ENCODE data around the gene TPO.

Gene TPO

DNA sequence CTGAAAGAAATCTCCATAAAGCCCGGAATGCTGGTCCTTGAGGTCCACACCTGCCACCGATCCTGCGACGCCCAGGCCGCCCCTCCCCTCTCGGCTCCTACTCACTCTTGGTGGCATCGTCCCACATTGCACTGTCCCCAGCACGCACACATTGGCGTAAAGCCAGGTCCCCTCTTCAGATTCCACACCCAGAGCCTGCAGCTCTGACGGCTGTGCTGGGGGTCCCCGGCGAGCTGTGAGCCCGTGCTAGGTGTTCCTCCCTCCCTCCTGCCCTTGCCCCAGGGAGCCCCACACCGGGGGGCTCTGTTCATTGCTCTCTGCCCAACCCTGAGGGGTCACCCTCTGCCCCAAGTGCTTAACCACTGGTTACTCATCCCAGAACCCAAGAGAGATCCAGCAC is 8.5 kb downstream of the TPO start:
- Mint-ChIP-seq H3K27me3 (peaks cover 7% of the 10 kb centered on the region), H3K4me1 (no peaks in the 10 kb centered on the region), H3K27ac (no peak overlapping the region), H3K9me3 (no peaks in the 10 kb centered on the region), H3K4me3 (no peak overlapping the region)
- no peak for DNase-seq
- ATAC-seq = peak; percentile 26

DNA sequence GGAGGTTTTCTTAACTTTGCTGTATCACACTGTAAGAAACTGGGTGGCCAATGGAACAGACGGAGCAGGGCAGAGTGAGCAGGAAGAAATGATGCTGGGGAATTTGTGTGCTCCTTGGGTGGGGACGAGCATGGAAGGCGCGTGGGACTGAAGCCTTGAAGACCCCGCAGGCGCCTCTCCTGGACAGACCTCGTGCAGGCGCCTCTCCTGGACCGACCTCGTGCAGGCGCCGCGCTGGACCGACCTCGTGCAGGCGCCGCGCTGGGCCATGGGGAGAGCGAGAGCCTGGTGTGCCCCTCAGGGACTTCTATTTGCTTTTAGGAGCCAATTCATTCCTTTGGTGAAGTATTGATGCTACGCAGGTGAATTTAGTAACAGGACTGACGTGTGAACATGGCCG is 8.9 kb downstream of the TPO start:
- ATAC-seq = peak; percentile 26
- DNase-seq = no peak
- Mint-ChIP-seq H3K4me1 (no peaks in the 10 kb centered on the region), H3K27me3 (peaks cover 7% of the 10 kb centered on the region), H3K9me3 (no peaks in the 10 kb centered on the region), H3K4me3 (no peak overlapping the region), H3K27ac (no peak overlapping the region)

DNA sequence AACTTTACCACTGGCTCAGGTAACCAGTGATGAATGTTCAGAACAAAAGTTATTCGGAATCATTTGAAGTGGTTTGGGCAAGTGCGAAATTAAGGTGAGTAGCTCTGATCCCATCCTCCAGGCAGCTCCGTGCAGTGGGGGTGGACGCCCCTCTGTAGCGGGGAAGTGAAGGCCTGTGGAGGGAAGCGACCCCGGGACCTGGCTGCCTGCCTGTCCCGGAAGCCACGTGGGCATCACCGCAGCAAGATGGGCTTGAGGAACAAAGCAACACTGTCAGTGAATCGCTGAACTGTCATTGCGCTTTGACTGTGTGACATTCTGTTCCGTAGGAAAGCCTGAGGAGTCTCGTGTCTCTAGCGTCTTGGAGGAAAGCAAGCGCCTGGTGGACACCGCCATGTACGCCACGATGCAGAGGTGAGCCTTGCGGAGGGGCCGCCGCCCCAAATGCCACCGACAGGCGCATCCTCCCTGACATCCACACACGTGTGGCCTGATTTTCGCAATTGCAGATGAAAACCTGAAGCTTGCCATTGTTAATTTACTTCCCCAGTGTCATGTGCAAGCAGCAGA is 9.5 kb downstream of the TPO start:
- ATAC-seq (no peak), DNase-seq (no peak)
- no peak overlapping the region for H3K4me3 Mint-ChIP-seq
- no peak overlapping the region for H3K27ac Mint-ChIP-seq
- H3K9me3 Mint-ChIP-seq = no peaks in the 10 kb centered on the region
- no peaks in the 10 kb centered on the region for H3K4me1 Mint-ChIP-seq
- H3K27me3 Mint-ChIP-seq = peaks cover 7% of the 10 kb centered on the region

DNA sequence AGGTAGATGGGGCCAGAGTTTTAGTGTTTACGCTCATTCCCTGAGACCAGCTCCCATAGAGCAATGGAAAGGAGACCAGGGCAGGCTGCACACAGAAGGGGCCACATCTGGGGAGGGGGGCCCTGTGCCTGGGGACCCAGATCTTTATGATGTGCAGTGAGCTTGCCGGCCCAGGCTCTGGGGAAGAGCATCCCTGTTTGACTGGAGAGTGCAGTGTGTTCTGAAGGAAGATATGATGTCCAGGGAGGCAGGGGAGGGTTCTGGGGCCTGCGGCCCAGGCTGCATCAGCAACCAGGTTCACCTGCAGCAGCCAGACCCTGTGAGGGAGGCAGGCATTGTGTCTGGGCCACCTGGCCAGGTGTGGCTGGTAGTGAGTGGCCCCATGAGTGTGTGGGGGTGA is 13.8 kb downstream of the TPO start:
- no peaks in the 10 kb centered on the region for H3K4me1 Mint-ChIP-seq
- ATAC-seq = no peak
- peaks cover 7% of the 10 kb centered on the region for H3K27me3 Mint-ChIP-seq
- DNase-seq = no peak
- H3K4me3 Mint-ChIP-seq = no peak overlapping the region
- peak overlapping the region in 1 of 2 donors; percentile 36 for H3K27ac Mint-ChIP-seq
- H3K9me3 Mint-ChIP-seq = no peaks in the 10 kb centered on the region

DNA sequence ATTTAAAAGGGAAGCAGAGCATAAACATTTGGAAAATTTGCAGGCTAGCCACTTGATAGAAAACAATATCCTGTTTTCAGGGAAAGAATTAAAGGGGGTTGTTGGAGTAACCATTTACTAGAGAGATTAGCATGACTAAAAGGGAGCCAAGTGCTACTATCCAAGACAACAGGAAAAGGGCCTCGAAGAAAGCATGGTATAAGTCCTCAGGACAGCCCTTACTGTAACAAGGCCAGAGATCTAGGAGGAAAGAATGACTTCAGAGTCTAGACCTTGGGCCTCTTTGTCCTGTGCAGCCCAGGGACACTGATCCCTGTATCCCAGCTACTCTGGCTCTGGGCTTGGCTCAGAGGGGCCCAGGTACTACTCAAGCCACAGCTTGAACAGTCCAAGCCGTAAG is 16.6 kb downstream of the TPO start:
- no peaks in the 10 kb centered on the region for H3K27me3 Mint-ChIP-seq
- ATAC-seq = no peak
- no peak overlapping the region for H3K27ac Mint-ChIP-seq
- no peak overlapping the region for H3K4me3 Mint-ChIP-seq
- H3K9me3 Mint-ChIP-seq = no peaks in the 10 kb centered on the region
- no peaks in the 10 kb centered on the region for H3K4me1 Mint-ChIP-seq
- no peak for DNase-seq

DNA sequence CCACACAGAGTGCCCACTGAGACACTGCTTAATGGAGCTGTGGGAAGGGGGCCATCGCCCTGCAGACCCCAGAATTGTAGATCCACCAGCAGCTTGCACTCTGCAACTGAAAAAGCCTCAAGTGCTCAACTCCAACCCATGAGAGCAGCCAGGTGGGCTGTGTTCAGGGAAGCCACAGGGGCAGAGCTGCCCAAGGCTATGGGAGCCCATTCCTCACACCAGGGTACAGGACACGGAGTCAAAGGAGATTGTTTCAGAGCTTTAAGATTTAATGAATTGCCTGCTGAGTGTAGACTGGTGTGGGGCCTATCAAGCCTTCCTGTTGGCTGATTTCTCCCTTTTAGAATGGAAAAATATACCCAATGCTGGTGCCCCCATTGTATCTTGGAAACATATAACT is 17.2 kb downstream of the TPO start:
- Mint-ChIP-seq H3K9me3 (no peaks in the 10 kb centered on the region), H3K27me3 (no peaks in the 10 kb centered on the region), H3K4me3 (no peak overlapping the region), H3K27ac (no peak overlapping the region), H3K4me1 (no peaks in the 10 kb centered on the region)
- ATAC-seq (no peak), DNase-seq (no peak)

DNA sequence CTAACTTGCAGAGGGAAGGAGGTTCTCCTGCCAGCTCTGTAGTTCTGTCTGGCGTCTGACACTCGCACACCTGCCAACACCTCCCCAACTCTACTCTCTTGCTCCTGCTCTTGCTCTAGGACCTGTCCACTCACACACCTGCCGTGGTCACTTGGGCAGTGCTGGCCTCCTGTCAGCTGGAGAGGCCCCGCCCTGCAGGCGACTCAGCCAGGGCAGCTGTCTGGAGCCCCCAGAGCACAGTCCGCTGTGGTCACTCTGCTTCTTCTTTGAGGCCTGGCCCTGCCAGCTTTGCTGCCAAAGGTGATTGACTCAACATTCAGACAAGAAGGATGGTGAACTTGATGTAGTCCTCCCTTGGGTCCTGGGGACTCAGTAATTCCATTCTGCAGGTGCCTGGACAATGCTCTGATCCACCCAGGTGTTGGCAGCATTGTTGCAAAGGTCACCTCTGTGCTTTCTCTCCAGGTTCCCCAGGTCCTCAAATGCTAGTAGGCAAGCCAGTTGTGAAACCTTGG is 18.7 kb downstream of the TPO start:
- ATAC-seq = no peak
- Mint-ChIP-seq H3K27ac (no peak overlapping the region), H3K4me3 (no peak overlapping the region), H3K9me3 (no peaks in the 10 kb centered on the region), H3K4me1 (no peaks in the 10 kb centered on the region), H3K27me3 (no peaks in the 10 kb centered on the region)
- DNase-seq = no peak

DNA sequence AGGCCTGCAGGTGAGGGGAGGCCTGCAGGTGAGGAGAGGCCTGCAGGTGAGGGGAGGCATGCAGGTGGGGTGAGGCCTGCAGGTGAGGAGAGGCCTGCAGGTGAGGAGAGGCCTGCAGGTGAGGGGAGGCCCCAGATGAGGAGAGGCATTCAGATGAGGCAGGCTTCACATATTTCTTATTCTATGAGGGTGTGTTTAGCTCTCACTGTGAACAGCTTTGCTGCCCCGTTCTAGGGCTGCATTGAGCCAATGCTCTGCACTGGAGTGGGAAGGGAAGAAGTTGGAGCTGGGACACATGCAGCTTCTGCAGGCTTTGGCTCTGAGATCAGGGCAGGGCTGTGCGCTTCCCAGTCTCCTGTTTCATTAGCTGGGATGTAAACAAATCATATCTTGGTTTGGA is 19.5 kb downstream of the TPO start:
- ATAC-seq (no peak), DNase-seq (no peak)
- Mint-ChIP-seq H3K27me3 (no peaks in the 10 kb centered on the region), H3K4me3 (no peak overlapping the region), H3K4me1 (no peaks in the 10 kb centered on the region), H3K9me3 (no peaks in the 10 kb centered on the region), H3K27ac (no peak overlapping the region)

DNA sequence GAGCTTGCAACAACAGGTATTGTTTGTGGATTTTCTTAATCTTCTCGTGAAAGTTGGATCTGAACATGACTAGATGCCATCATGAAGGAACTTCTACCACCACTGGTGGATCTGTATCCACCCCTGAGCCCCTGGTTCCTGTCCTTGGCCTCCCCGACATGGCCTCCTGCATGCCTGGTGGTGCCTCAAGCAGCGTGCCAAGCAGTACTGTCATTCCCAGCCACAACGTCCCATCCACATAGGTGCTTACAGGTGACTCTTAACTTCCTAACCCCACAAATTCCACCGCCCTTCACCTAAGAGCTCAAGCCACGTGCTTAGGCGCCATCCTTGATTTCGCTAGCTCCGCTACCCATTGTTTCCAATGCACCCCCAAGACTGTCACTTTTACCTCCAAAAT is 23.1 kb downstream of the TPO start:
- Mint-ChIP-seq H3K27me3 (no peaks in the 10 kb centered on the region), H3K4me3 (no peak overlapping the region), H3K27ac (no peak overlapping the region), H3K9me3 (no peaks in the 10 kb centered on the region), H3K4me1 (no peaks in the 10 kb centered on the region)
- DNase-seq (no peak), ATAC-seq (no peak)

DNA sequence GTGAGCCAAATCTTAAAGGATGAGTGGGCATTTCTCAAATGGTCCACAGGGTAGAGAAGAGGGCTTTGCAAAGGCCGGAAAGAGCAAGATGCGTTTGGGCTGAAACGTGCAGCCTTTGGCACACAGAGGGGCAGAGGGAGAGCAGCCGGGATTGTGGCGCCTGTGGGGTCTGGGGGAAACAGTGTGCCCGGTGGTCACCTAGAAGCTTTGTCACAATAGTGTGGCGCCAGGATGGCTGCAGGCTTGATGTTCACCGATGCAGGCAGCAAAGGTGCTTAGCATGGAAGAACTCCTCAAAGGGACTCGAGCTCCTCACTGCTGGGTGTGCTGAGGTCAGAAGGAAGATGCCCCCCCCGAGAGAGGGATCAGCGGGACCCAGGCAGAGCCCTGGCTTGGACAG is 23.8 kb downstream of the TPO start:
- H3K27me3 Mint-ChIP-seq = no peaks in the 10 kb centered on the region
- H3K27ac Mint-ChIP-seq = no peak overlapping the region

DNA sequence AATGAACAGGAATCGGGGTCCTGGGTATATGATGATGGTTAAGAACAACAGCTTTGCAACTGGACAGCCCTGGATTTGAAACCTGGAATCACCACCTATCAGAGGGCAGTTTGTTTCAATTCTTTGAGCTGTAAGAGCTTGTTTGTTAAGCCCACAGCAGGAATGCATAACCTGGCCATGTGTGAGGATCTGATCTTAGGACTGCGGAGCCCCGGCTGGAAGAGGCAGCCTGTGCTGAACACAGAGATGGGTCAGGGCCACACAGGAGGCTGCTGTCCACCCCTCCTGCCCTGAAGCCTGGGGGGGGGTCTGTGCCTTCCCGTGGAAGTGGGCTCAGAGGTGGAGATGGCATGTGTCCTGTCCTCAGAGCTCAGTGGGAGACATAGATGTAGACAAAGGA is 24.3 kb downstream of the TPO start:
- Mint-ChIP-seq H3K4me3 (no peak overlapping the region), H3K9me3 (no peaks in the 10 kb centered on the region), H3K27me3 (no peaks in the 10 kb centered on the region), H3K4me1 (no peaks in the 10 kb centered on the region), H3K27ac (no peak overlapping the region)
- ATAC-seq (no peak), DNase-seq (no peak)

More for the DNA sequence above, 23.8 kb downstream of the TPO start:
- DNase-seq (no peak), ATAC-seq (no peak)
- Mint-ChIP-seq H3K4me3 (no peak overlapping the region), H3K4me1 (no peaks in the 10 kb centered on the region), H3K9me3 (no peaks in the 10 kb centered on the region)

DNA sequence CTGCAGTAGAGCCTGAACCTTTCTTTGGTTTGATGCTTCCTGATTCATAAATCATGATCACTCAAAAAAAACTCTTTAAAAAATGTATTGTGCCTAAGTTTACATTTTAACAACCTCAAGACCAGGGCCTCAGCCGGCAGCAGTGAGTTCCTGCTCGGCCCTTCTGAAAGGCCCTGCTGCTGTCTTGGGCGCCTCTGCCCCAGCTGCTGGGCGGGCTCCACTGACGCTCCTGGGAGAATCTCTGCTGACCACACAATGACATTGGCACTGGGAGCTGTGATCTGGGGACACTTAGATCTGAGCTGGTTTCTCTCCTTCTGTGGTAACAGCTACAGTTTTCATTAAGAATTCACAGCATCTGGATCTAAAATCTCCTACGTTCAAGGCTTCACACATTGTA is 25.7 kb downstream of the TPO start:
- H3K4me1 Mint-ChIP-seq = no peaks in the 10 kb centered on the region
- peaks cover 0 to 13% of the 10 kb centered on the region in 2 donors for H3K9me3 Mint-ChIP-seq
- H3K4me3 Mint-ChIP-seq = no peak overlapping the region
- DNase-seq = no peak
- H3K27me3 Mint-ChIP-seq = no peaks in the 10 kb centered on the region
- H3K27ac Mint-ChIP-seq = no peak overlapping the region
- no peak for ATAC-seq

DNA sequence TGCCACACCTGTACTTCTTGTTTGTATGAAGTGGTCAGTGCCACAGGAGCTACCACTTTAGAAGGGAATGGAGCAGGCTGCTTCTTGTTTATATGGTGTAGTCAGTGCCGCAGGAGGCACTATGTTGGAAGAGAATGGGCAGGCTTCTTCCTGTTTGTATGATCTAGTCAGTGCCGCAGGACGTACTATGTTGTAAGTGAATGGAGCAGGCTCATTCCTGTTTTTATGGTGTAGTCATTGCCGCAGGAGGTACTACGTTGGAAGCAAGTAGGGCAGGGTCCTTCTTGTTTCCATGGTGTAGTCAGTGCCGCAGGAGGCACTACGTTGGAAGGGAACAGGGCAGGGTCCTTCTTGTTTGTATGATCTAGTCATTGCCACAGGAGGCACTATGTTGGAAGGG is 27.3 kb downstream of the TPO start:
- Mint-ChIP-seq H3K27me3 (no peaks in the 10 kb centered on the region), H3K4me1 (no peaks in the 10 kb centered on the region), H3K27ac (no peak overlapping the region), H3K9me3 (peaks cover 0 to 15% of the 10 kb centered on the region in 2 donors), H3K4me3 (no peak overlapping the region)
- ATAC-seq (no peak), DNase-seq (no peak)

DNA sequence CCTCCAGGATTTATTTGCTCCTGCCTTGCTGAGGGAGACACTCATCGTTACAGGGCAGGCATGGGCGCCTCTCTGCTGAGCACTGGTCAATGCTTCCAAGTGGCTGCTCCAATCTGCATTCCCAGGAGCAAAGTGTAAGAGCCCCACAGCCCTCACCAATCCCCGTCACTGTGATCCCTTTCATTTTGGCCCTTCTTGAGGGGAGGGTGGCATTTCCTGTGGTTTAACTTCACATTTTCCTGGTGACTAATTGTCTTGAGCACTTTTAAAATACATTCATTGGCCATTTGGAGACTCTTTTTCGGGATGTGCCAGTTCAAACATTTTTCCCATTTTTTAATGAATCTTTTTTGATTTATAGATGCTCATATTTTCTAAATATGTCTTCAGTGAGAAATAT is 33.0 kb downstream of the TPO start:
- H3K9me3 Mint-ChIP-seq = peaks cover 0 to 15% of the 10 kb centered on the region in 2 donors
- no peak for ATAC-seq
- no peak overlapping the region for H3K27ac Mint-ChIP-seq
- H3K4me3 Mint-ChIP-seq = no peak overlapping the region
- peaks cover 5% of the 10 kb centered on the region for H3K4me1 Mint-ChIP-seq
- peaks cover 40% of the 10 kb centered on the region for H3K27me3 Mint-ChIP-seq
- no peak for DNase-seq

DNA sequence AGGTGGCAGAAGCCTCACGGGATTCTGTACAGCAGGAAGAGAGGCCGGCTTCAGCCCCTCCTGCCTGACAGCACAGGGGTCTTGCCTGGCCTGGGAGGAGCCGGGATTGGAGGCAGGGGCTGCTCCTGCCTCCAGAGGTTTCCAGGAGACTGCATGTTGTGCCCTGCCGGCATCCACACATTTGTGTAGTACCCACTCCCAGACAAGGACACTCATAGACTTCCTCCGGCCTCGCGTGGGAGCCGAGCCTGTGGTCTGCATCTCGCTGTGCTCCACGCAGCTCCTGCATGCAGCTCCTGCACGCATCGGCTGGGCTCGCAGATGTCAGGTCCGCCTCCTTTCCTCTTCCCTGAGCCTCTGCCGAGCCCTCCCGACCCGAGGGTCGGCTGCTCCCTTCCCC is 34.7 kb downstream of the TPO start:
- no peak overlapping the region for H3K27ac Mint-ChIP-seq
- ATAC-seq = no peak

DNA sequence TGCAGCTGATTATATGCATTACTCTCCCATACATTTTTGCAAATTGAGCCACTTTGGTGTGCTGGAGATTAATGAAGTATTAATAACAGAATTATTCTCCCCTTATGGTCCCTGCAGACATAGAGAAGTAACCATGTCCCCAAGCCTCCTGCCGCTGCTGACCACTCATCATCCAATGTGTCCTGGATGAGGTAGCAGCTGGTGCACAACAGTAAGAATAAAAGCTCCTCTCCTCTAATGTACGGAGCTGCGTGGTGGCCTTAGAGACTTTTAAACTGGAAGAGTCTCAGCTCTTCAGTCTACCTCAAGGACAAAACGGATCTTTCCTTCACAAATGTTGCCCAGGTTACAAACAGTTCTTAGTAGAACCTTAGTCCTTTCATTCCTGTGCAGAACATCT is 37.7 kb downstream of the TPO start:
- peaks cover 40% of the 10 kb centered on the region for H3K27me3 Mint-ChIP-seq
- H3K9me3 Mint-ChIP-seq = peaks cover 0 to 8% of the 10 kb centered on the region in 2 donors
- ATAC-seq = no peak
- no peak overlapping the region for H3K27ac Mint-ChIP-seq
- no peak overlapping the region for H3K4me3 Mint-ChIP-seq
- peaks cover 5% of the 10 kb centered on the region for H3K4me1 Mint-ChIP-seq
- no peak for DNase-seq

More for the DNA sequence above, 34.7 kb downstream of the TPO start:
- Mint-ChIP-seq H3K27me3 (peaks cover 40% of the 10 kb centered on the region), H3K4me3 (no peak overlapping the region), H3K9me3 (peaks cover 0 to 12% of the 10 kb centered on the region in 2 donors), H3K4me1 (peaks cover 5% of the 10 kb centered on the region)
- no peak for DNase-seq

DNA sequence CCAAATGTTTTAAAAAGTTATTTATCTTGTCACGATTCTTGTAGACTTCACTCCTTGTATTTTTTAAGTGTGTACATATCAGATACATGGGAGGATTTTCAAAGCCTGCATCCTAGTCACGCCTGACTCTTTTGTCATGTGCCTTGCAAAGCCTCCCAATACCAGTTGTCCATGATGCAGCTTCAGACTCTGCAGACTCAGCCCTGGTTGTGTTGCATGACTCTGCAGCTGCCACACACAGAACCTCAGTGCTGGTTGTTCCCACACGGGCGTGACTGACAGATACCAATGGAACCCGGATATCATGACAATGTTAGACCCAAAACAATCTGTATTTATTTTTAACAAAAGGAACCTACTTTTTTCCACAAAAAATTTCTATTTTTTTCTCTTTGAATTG is 38.2 kb downstream of the TPO start:
- ATAC-seq (no peak), DNase-seq (no peak)
- no peak overlapping the region for H3K4me3 Mint-ChIP-seq
- H3K4me1 Mint-ChIP-seq = peaks cover 5% of the 10 kb centered on the region
- peaks cover 39% of the 10 kb centered on the region for H3K27me3 Mint-ChIP-seq
- peaks cover 0 to 9% of the 10 kb centered on the region in 2 donors for H3K9me3 Mint-ChIP-seq
- H3K27ac Mint-ChIP-seq = no peak overlapping the region
